AG09309 (cell line): ENCODE measurements around the gene BDKRB2.

Experiments used
- DNase-seq: peaks from one replicate; pipeline ENCODE4 v3.0.0-alpha.2; 2010; ENCODE audit warnings: low read depth
- H3K4me3 ChIP-seq: 2 replicates; pipeline ENCODE4 v1.5.1; 2011; ENCODE audit warnings: mild to moderate bottlenecking, low read depth, low read length, moderate library complexity; ENCODE audit not compliant: control insufficient read depth
- CTCF ChIP-seq: IDR thresholded peaks from 2 replicates; pipeline ENCODE4 v1.5.1; 2011; ENCODE audit warnings: mild to moderate bottlenecking, low read depth, low read length, inconsistent platforms; ENCODE audit not compliant: insufficient read depth, control insufficient read depth; ENCODE audit errors: missing control alignments

Gene BDKRB2

DNA sequence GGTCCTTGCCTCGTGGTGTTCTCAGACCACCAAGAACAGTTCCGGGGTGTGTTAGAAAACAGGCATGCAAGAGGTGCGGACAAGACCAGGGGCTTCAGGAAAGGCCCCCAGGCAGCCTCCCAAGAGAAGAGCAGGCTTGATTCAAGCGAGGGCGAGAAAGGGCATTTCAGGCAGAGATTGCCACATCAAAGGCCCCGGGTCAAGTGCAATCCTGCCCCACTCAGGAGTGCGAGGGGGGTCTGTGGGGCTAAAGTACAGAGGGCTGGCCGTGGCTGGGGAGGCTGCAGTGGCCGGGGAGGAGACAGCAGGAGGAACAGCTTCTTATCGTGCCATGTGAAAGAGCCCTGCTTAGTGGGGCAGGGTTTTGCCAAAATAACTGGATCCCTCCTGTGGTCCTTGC, 2.7 kb upstream of the BDKRB2 start:
- H3K4me3 ChIP-seq, result no peak overlapping the region
- no peak for TF ChIP-seq CTCF
- no peak for DNase-seq

GRCh38 chr14:96202441-96203094, 2.1 kb upstream of the BDKRB2 start:
- no peak overlapping the region for H3K4me3 ChIP-seq
- no peak for DNase-seq
- no peak for TF ChIP-seq CTCF

DNA sequence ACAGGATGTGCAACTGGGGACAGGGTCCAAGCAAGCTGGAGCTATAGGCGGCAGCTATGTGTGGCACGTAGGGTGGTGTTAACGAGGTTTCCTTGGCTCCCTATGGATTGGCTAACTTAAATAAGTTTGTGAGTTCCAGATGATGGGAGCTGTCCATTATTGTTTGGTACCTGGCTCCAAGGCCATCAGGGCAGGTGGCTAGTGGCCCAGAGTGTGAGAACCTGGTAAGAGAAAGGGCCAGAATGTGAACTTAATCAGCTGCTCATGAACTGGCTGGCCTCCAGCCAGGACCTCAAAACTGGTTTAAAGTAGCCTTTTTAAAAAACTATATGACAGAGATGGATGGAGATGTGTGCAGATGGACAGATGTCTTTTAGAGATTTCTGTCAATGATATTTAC, 1.5 kb upstream of the BDKRB2 start:
- no peak for DNase-seq
- no peak for TF ChIP-seq CTCF
- no peak overlapping the region for H3K4me3 ChIP-seq

GRCh38 chr14:96203635-96204034, 1.0 kb upstream of the BDKRB2 start:
- no peak for DNase-seq
- no peak overlapping the region for H3K4me3 ChIP-seq
- no peak for TF ChIP-seq CTCF

DNA sequence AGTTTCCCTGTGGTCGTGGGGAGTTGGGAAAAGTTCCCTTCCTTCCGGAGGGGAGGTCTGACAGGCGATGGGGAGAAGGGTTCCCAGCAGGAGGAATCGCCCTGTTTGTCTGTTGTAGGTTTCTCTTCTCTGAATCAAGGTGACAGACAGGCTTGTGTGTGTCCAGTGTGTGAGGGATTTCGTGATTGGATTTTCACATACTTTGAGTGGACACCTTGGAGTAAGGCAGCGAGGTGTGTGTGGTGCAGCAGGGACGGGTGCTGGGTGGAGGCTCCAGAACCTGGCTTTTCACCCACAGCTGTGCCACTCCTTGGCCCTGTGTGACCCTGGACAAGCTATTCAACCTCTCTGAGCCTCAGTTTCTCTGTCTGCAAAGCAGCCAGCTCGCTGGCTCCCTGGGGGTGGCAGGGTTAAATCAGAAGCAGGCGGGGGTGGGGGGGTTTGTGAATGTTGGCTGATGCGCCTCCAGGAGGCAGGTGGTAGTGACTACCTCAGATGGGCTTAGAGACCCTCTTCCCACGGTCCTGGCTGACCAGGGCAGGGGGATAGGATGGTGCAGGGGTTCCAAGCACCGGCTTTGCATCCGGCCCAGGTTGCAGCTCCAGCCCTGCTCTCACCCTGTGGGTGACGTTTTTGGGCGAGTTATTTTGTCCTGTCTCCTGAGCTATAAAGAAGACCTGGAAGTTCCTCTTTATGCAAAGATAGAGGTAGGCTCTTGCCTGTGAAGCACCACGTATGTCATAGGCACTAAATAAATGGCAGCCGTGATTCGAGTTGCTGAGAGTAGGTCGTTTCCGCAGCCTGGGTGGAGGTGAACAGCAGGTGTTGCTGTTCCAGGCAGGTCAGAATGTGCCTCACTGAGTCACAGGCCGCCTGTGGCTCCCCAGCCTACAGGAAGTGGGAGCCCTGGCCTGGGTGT, 679 bp downstream of the BDKRB2 start:
- peak overlapping the region; percentile 63 for H3K4me3 ChIP-seq
- TF ChIP-seq CTCF, result no peak
- DNase-seq, result no peak

DNA sequence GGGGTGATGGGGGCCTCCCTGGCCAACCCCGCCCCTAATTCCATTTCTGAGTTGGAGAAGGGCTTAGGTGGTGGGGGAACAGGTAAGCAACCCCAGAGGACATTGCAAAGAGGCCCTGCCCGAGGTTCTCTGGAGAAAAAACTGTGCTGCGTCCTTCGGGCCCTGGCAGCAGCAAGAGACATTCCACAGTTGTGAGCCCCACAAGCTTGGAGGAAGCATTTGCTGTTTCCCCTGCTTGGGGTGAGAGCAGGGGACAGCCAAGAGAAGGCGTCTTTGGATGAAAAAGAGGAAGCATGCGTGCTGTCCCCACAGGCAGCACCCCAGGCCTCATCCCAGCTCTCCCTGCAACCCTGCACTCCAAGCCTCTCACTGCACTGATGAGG, 1.3 kb downstream of the BDKRB2 start:
- no peak for DNase-seq
- no peak for TF ChIP-seq CTCF
- peak overlapping the region; percentile 63 for H3K4me3 ChIP-seq

DNA sequence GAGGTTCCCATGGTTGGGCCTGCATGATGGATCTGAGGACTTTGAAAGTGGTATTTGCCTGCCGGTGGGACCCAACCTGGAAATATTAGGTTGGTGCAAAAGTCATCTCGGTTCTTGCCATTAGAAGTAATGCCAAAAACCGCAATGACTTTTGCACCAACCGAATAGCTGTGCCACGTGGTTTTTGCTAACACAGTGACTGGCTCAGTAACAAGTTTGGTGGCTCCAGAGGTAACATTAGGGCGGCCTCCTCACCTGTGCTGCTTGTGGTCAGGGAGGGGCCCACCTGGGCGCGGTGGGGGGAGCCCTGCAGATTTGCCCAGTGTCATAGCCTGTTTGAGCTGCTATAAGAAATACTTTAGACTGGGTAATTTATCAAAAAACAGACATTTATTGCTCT, 1.8 kb downstream of the BDKRB2 start:
- no peak for TF ChIP-seq CTCF
- peak overlapping the region; percentile 10 for H3K4me3 ChIP-seq
- DNase-seq, result no peak
